Panc1 (cell line): ENCODE measurements around the gene GRPEL2. TPM values are rescaled to one million over a fixed set of nuclear protein-coding genes. Genes with fewer than 3 reads are reported as not detected.
A peak's percentile ranks its signal among the peaks of the same experiment; 100 is the strongest.

Source experiments
- ATAC-seq: fragments of 200-7000 bp; cut with Tn5 transposase; 2 replicates; pipeline ENCODE4 v1.9.1; 2020; ENCODE audit warnings: mild to moderate bottlenecking, moderate library complexity
- BruUV-seq: library from RNA; stranded (reverse); fragments of 400-500 nt; replicated peaks from 2 replicates; lab custom pipeline; 2021; lab: Mats Ljungman, UMichigan
- CTCF ChIA-PET: fragments of 300-600 bp; sonication (Branson Sonifier 250); formaldehyde crosslinking; loops from one replicate; lab custom pipeline; 2022; ENCODE audit warnings: antibody characterized with exemption; lab: Charles Lee
- POLR2A ChIA-PET: fragments of 300-600 bp; sonication (Branson Sonifier 250); formaldehyde crosslinking; loops from one replicate; lab custom pipeline; 2022; ENCODE audit warnings: antibody characterized with exemption; lab: Charles Lee
- DNase-seq: peaks from one replicate; pipeline ENCODE4 v3.0.0-alpha.2; 2010; ENCODE audit warnings: low read depth, low spot score
- H3K27ac ChIP-seq: 2 replicates; pipeline ENCODE4 v1.5.1; 2011; ENCODE audit warnings: mild to moderate bottlenecking, low read length, inconsistent platforms
- H3K27me3 ChIP-seq: fragments of 200-500 bp; sonication (Bioruptor generic); 2 replicates; pipeline ENCODE4 v1.6.0; 2014; ENCODE audit warnings: low read length, inconsistent platforms; ENCODE audit not compliant: control insufficient read depth, insufficient read depth
- H3K36me3 ChIP-seq: fragments of 200-500 bp; sonication (Bioruptor generic); 2 replicates; pipeline ENCODE4 v1.5.1; 2014; ENCODE audit warnings: inconsistent platforms, mild to moderate bottlenecking, low read length, moderate library complexity; ENCODE audit not compliant: control insufficient read depth, insufficient read depth
- H3K4me1 ChIP-seq: 2 replicates; pipeline ENCODE4 v1.5.1; 2011; ENCODE audit warnings: inconsistent platforms, mild to moderate bottlenecking, low read length, moderate library complexity; ENCODE audit not compliant: control insufficient read depth, insufficient read depth
- H3K4me3 ChIP-seq, 2 experiments: 2 replicates each; pipeline ENCODE4 v1.5.1; 2011 to 2012; ENCODE audit warnings: low read depth in 2 of 2, low read length in 2 of 2, mild to moderate bottlenecking in 2 of 2, inconsistent platforms in 1 of 2, moderate library complexity in 1 of 2
- H3K9me3 ChIP-seq: fragments of 200-500 bp; sonication (Bioruptor generic); 2 replicates; pipeline ENCODE4 v1.5.1; 2014; ENCODE audit warnings: low read depth, mild to moderate bottlenecking, inconsistent platforms, low read length, moderate library complexity; ENCODE audit not compliant: control insufficient read depth, insufficient read depth
- POLR2AphosphoS5 ChIP-seq: IDR thresholded peaks from 2 replicates; pipeline ENCODE4 v1.6.1; 2012; ENCODE audit warnings: mild to moderate bottlenecking, low read depth, low read length, moderate library complexity
- SIN3A ChIP-seq: IDR thresholded peaks from 2 replicates; pipeline ENCODE4 v1.6.1; 2012; ENCODE audit warnings: low read depth, mild to moderate bottlenecking, low read length, moderate library complexity, borderline replicate concordance; ENCODE audit not compliant: insufficient read depth
- TCF7L2 ChIP-seq: IDR thresholded peaks from 2 replicates; pipeline ENCODE4 v1.6.1; 2011; ENCODE audit warnings: mild to moderate bottlenecking, low read depth, low read length, inconsistent platforms
- in situ Hi-C: cut with HindIII; loops from 2 replicates; pipeline ENCODE4 v1.10.0; 2016; ENCODE audit warnings: low sequenced_read_pairs, low pct_unique_long_range_greater_than_20kb
- intact Hi-C: fragments of 100-400 bp; cut with micrococcal nuclease; formaldehyde crosslinking; loops from one replicate; pipeline ENCODE4 v1.10.0; 2022; ENCODE audit not compliant: unreplicated experiment
- total RNA-seq: library from RNA; stranded (reverse); gene quantifications from one replicate; pipeline ENCODE4 v1.2.1, GENCODE V29; 2021; ENCODE audit not compliant: unreplicated experiment
- TF ChIP-seq, protein P1 (sequence below), 2 experiments: IDR thresholded peaks; 2 replicates each; pipeline ENCODE4 v1.6.1; 2011 to 2012; ENCODE audit warnings: low read depth in 2 of 2, control low read depth in 1 of 2, low read length in 1 of 2, mild to moderate bottlenecking in 1 of 2, moderate library complexity in 1 of 2; ENCODE audit not compliant: insufficient read depth in 1 of 2
- TF ChIP-seq, protein P2 (sequence below): fragments of 450-650 bp; IDR thresholded peaks from 2 replicates; pipeline ENCODE4 v1.5.1; 2017; ENCODE audit warnings: mild to moderate bottlenecking

The GRPEL2 gene
- total RNA-seq, 1 experiment from 2014 or later: 30.1 TPM

DNA sequence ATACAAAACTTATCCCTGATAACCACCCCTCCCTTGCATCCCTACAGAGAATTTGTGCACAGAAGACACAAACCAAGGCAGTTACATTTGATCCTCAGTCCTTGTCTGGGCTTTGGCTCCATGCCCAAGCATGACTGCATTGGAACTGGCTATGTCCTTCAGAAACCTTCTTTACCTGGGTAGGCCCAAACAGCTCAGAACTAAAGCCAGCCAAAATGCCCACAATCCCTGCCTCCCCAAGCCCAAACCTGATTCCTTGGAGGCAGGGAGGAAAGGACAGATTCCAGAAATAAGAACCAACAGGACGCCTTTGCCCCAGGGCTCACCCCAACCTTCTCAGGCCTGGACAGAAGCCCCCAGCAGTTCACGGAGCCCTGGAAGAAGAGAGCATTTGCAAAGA is 25.6 kb downstream of the GRPEL2 start:
- no peaks in the 10 kb centered on the region for H3K9me3 ChIP-seq
- ChIA-PET POLR2A (interaction anchor here (0.5 kb wide), 1 partner anchor 774 kb away, joined by 7 read pairs; no protein-coding TSS in a partner anchor), CTCF (no interaction called here)
- in situ Hi-C loops (no loop called here), intact Hi-C loops (loop anchor here (1.0 kb wide), 1 partner anchor 54 kb away; no protein-coding TSS in a partner anchor)
- no peak for ATAC-seq
- H3K4me3 ChIP-seq: no peak overlapping the region
- no peak overlapping the region for H3K27ac ChIP-seq
- no peaks in the 10 kb centered on the region for H3K27me3 ChIP-seq
- no peaks in the 10 kb centered on the region for H3K4me1 ChIP-seq
- H3K36me3 ChIP-seq: no peaks in the 10 kb centered on the region
- no peak for DNase-seq
- BruUV-seq: no TSS peak
- no peak for TF ChIP-seq POLR2AphosphoS5
- TF ChIP-seq, protein P1, sequence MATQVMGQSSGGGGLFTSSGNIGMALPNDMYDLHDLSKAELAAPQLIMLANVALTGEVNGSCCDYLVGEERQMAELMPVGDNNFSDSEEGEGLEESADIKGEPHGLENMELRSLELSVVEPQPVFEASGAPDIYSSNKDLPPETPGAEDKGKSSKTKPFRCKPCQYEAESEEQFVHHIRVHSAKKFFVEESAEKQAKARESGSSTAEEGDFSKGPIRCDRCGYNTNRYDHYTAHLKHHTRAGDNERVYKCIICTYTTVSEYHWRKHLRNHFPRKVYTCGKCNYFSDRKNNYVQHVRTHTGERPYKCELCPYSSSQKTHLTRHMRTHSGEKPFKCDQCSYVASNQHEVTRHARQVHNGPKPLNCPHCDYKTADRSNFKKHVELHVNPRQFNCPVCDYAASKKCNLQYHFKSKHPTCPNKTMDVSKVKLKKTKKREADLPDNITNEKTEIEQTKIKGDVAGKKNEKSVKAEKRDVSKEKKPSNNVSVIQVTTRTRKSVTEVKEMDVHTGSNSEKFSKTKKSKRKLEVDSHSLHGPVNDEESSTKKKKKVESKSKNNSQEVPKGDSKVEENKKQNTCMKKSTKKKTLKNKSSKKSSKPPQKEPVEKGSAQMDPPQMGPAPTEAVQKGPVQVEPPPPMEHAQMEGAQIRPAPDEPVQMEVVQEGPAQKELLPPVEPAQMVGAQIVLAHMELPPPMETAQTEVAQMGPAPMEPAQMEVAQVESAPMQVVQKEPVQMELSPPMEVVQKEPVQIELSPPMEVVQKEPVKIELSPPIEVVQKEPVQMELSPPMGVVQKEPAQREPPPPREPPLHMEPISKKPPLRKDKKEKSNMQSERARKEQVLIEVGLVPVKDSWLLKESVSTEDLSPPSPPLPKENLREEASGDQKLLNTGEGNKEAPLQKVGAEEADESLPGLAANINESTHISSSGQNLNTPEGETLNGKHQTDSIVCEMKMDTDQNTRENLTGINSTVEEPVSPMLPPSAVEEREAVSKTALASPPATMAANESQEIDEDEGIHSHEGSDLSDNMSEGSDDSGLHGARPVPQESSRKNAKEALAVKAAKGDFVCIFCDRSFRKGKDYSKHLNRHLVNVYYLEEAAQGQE (IDR thresholded peaks at IDR 0.05; ENCODE audit: insufficient read depth in 1 of 2, low read depth in 2 of 2, low read length in 1 of 2): no peak
- TF ChIP-seq, protein P2, sequence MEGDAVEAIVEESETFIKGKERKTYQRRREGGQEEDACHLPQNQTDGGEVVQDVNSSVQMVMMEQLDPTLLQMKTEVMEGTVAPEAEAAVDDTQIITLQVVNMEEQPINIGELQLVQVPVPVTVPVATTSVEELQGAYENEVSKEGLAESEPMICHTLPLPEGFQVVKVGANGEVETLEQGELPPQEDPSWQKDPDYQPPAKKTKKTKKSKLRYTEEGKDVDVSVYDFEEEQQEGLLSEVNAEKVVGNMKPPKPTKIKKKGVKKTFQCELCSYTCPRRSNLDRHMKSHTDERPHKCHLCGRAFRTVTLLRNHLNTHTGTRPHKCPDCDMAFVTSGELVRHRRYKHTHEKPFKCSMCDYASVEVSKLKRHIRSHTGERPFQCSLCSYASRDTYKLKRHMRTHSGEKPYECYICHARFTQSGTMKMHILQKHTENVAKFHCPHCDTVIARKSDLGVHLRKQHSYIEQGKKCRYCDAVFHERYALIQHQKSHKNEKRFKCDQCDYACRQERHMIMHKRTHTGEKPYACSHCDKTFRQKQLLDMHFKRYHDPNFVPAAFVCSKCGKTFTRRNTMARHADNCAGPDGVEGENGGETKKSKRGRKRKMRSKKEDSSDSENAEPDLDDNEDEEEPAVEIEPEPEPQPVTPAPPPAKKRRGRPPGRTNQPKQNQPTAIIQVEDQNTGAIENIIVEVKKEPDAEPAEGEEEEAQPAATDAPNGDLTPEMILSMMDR: no peak
- TF ChIP-seq SIN3A: no peak
- TF ChIP-seq TCF7L2: no peak

DNA sequence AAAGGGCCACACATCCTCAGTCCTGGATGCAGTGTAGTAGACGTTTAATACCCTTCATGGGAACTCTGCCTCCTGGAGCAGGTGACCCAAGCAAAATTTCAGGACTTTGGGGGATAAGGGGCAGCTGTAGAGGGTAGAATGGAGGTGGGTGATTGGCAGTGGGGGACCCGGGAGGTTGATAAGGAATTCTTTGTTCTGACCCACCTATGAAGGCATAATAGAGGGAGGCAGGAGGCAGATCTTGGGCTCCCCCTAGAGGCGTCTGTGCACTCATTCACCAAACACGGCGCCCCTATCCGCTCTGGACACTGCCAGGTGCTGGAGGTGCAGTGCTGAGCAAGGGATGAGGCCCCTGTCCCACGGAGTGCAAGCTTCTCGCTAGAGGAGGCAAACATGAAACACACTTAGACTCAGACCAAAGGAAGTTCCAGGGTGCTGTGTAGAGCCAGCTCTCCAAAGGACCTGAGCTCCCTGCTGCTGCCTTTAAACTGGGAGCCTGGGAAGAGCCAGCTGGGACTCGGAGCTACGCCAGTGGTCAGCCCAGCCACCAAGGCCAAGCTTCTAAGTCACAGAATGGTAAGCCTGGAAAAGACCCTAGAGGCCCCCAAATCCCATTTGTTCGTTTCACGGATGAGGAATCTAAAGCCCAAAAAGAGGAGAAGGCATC is 26.1 kb downstream of the GRPEL2 start:
- DNase-seq: peak; percentile 43
- in situ Hi-C loops: no loop called here
- ChIA-PET CTCF (interaction anchor here (0.6 to 1.2 kb wide), 4 partner anchors 11 to 107 kb away, joined by 3 to 8 read pairs (median 4); no protein-coding TSS in a partner anchor), POLR2A (interaction anchor here (0.5 to 0.8 kb wide), 2 partner anchors 25 to 190 kb away, joined by 3 read pairs; no protein-coding TSS in a partner anchor)
- Histone ChIP-seq H3K36me3 (no peaks in the 10 kb centered on the region), H3K27ac (no peak overlapping the region), H3K4me3 (no peak overlapping the region), H3K27me3 (no peaks in the 10 kb centered on the region), H3K9me3 (no peaks in the 10 kb centered on the region), H3K4me1 (no peaks in the 10 kb centered on the region)
- TF ChIP-seq, protein P2: peak; percentile 96
- no peak for TF ChIP-seq POLR2AphosphoS5
- peak; percentile 92 for ATAC-seq
- intact Hi-C loops: loop anchor here (1.0 kb wide), 1 partner anchor 54 kb away; no protein-coding TSS in a partner anchor
- no TSS peak for BruUV-seq
